ENCODE measurements around the gene CNTNAP4.

The CNTNAP4 gene

GRCh38 chr16:76371441-76371840, 94.2 kb downstream of the CNTNAP4 start:
- no peak overlapping the region for H3K27ac ChIP-seq
- TF ChIP-seq ZFX (IDR thresholded peaks at IDR 0.05) = no peak
- no peak for TF ChIP-seq CTCF (conservative IDR thresholded peaks at IDR 0.05)

- no peak overlapping the region for H3K27ac ChIP-seq
- TF ChIP-seq ZFX (IDR thresholded peaks at IDR 0.05) (no peak), CTCF (conservative IDR thresholded peaks at IDR 0.05) (no peak)
These were observed 96.8 kb downstream of the CNTNAP4 start for GRCh38 chr16:76373998-76374397.

GRCh38 chr16:76376988-76377387, 99.8 kb downstream of the CNTNAP4 start:
- H3K27ac ChIP-seq = no peak overlapping the region
- TF ChIP-seq CTCF (conservative IDR thresholded peaks at IDR 0.05) (no peak), ZFX (IDR thresholded peaks at IDR 0.05) (no peak)

- TF ChIP-seq CTCF (conservative IDR thresholded peaks at IDR 0.05) (no peak), ZFX (IDR thresholded peaks at IDR 0.05) (no peak)
These were observed 100.8 kb downstream of the CNTNAP4 start for GRCh38 chr16:76378020-76378419.

GRCh38 chr16:76381096-76381495, 103.9 kb downstream of the CNTNAP4 start:
- no peak overlapping the region for H3K27ac ChIP-seq
- TF ChIP-seq CTCF (conservative IDR thresholded peaks at IDR 0.05) = no peak
- no peak for TF ChIP-seq ZFX (IDR thresholded peaks at IDR 0.05)

More at GRCh38 chr16:76378020-76378419, 100.8 kb downstream of the CNTNAP4 start:
- no peak overlapping the region for H3K27ac ChIP-seq

- TF ChIP-seq ZFX (IDR thresholded peaks at IDR 0.05) (no peak), CTCF (conservative IDR thresholded peaks at IDR 0.05) (no peak)
- no peak overlapping the region for H3K27ac ChIP-seq
These were observed 108.5 kb downstream of the CNTNAP4 start for GRCh38 chr16:76385601-76386230.

GRCh38 chr16:76386784-76387183, 109.6 kb downstream of the CNTNAP4 start:
- TF ChIP-seq CTCF (conservative IDR thresholded peaks at IDR 0.05) (no peak), ZFX (IDR thresholded peaks at IDR 0.05) (no peak)
- no peak overlapping the region for H3K27ac ChIP-seq
